ENCODE data around the gene TSHZ1. TPM values are rescaled to one million over a fixed set of nuclear protein-coding genes. Genes with fewer than 3 reads are reported as not detected.

The TSHZ1 gene
- polyA plus RNA-seq, 1 of the 3 experiments (the other 2 are of a cell fraction), result 2.6 TPM

- POLR2A ChIA-PET, result no interaction called here
- CTCF ChIA-PET, result interaction anchor here (0.5 to 1.9 kb wide), 20 partner anchors 9 to 711 kb away, joined by 3 to 6 read pairs (median 3); partner anchors contain the start of genes PTGR3 and TSHZ1
- H3K79me2 ChIP-seq (ENCODE audit: insufficient read depth), result 0 out of 2 replicates have a peak, but pooled peaks cover 3% of the 10 kb centered on the region
Measured at GRCh38 chr18:75244351-75245313, 34.0 kb downstream of the TSHZ1 start.

GRCh38 chr18:75246721-75247610, 36.4 kb downstream of the TSHZ1 start:
- no peaks in the 10 kb centered on the region for H3K36me3 ChIP-seq (replicated peaks in 1 of 2; ENCODE audit: control insufficient read depth in 1 of 2, insufficient read depth in 2 of 2, low read length in 1 of 2)
- DNase-seq, result peak; percentile 53
- H3K27ac ChIP-seq (ENCODE audit: low read depth in 2 of 2, low read length in 1 of 2), result peak overlapping the region; percentile 64 to 88
- no peak for TF ChIP-seq GABPA (IDR thresholded peaks at IDR 0.05; ENCODE audit: low read depth)
- peak overlapping the region; percentile 74 for H3K4me2 ChIP-seq
- peak overlapping the region; percentile 42 to 56 for H3K4me3 ChIP-seq (ENCODE audit: low read depth in 2 of 2, low read length in 1 of 2)
- H3K4me1 ChIP-seq (ENCODE audit: control insufficient read depth in 1 of 2, insufficient read depth in 2 of 2, low read depth in 1 of 2, low read length in 1 of 2), result peaks cover 0 to 49% of the 10 kb centered on the region in 2 experiments; a peak in 2 of 4 replicates
- CTCF ChIA-PET, result interaction anchor here (0.7 to 1.9 kb wide), 2 partner anchors 9 to 414 kb away, joined by 3 to 5 read pairs; no protein-coding TSS in a partner anchor
- peaks cover 7% of the 10 kb centered on the region for H3F3A ChIP-seq (replicated peaks; ENCODE audit: insufficient read depth)
- no peaks in the 10 kb centered on the region for H4K20me1 ChIP-seq (ENCODE audit: insufficient read depth)
- H3K9ac ChIP-seq, result peak overlapping the region; percentile 59
- no peaks in the 10 kb centered on the region for H3K9me3 ChIP-seq
- no peaks in the 10 kb centered on the region for H3K27me3 ChIP-seq (ENCODE audit: insufficient read depth)
- H2AFZ ChIP-seq (ENCODE audit: low read depth), result peak overlapping the region; percentile 74
- POLR2A ChIA-PET, result interaction anchor here (0.6 kb wide), 1 partner anchor 59 kb away, joined by 3 read pairs; no protein-coding TSS in a partner anchor
- WGBS (ENCODE audit: low lambda C conversion rate), result 73% methylated on average over 8 of the region's 10 CpGs
- H3K9me2 ChIP-seq, result no peaks in the 10 kb centered on the region
- H3K79me2 ChIP-seq (ENCODE audit: insufficient read depth), result 0 out of 2 replicates have a peak, but pooled peaks cover 3% of the 10 kb centered on the region

More at GRCh38 chr18:75244351-75245313, 34.0 kb downstream of the TSHZ1 start:
- H3K9me3 ChIP-seq, result no peaks in the 10 kb centered on the region
- no peaks in the 10 kb centered on the region for H3K9me2 ChIP-seq
- no peaks in the 10 kb centered on the region for H3K36me3 ChIP-seq (replicated peaks in 1 of 2; ENCODE audit: control insufficient read depth in 1 of 2, insufficient read depth in 2 of 2, low read length in 1 of 2)
- TF ChIP-seq RCOR1 (IDR thresholded peaks at IDR 0.05; ENCODE audit: low read length) (peak; percentile 79), SMC3 (IDR thresholded peaks at IDR 0.05; ENCODE audit: low read depth, low read length) (peak; percentile 38; the same call in 1 of the 2 replicates), CTCF (IDR thresholded peaks at IDR 0.05) (peak; percentile 40), MXI1 (IDR thresholded peaks at IDR 0.05; ENCODE audit: low read depth, low read length) (peak; percentile 60; the same call in 1 of the 2 replicates), RAD21 (IDR thresholded peaks at IDR 0.05; ENCODE audit: low read length) (peak; percentile 74), GATA2 (CRISPR knock-in tag; IDR thresholded peaks at IDR 0.05) (peak; percentile 40; the same call in 1 of the 2 replicates), TCF12 (IDR thresholded peaks at IDR 0.05) (no peak), EP300 (IDR thresholded peaks at IDR 0.05; ENCODE audit: borderline replicate concordance in 1 of 2, low read depth in 1 of 2, low read length in 1 of 2) (peak in 1 of 2 experiments; percentile 75; a peak in 2 of 4 replicates), FOSL2 (IDR thresholded peaks at IDR 0.05; ENCODE audit: borderline replicate concordance, low read depth) (no peak)
- WGBS (ENCODE audit: low lambda C conversion rate), result 61% methylated on average over 18 of the region's 19 CpGs
- no peaks in the 10 kb centered on the region for H3F3A ChIP-seq (replicated peaks; ENCODE audit: insufficient read depth)
- no peaks in the 10 kb centered on the region for H3K27me3 ChIP-seq (ENCODE audit: insufficient read depth)
- peaks cover 0 to 46% of the 10 kb centered on the region in 2 experiments; a peak in 2 of 4 replicates for H3K4me1 ChIP-seq (ENCODE audit: control insufficient read depth in 1 of 2, insufficient read depth in 2 of 2, low read depth in 1 of 2, low read length in 1 of 2)
- DNase-seq, result peak; percentile 77
- no peak overlapping the region for H3K4me3 ChIP-seq (ENCODE audit: low read depth in 2 of 2, low read length in 1 of 2)
- no peak overlapping the region for H3K9ac ChIP-seq
- H3K4me2 ChIP-seq, result no peak overlapping the region
- no peaks in the 10 kb centered on the region for H4K20me1 ChIP-seq (ENCODE audit: insufficient read depth)
- H2AFZ ChIP-seq (ENCODE audit: low read depth), result no peak overlapping the region
- H3K27ac ChIP-seq (ENCODE audit: low read depth in 2 of 2, low read length in 1 of 2), result peak overlapping the region in 1 of 2 experiments; percentile 86; a peak in 2 of 4 replicates

All from SK-N-SH (cell line).